ENCODE data around the gene PRTG.
A peak's percentile ranks its signal among the peaks of the same experiment; 100 is the strongest.

The PRTG gene

GRCh38 chr15:55627730-55628368, 115.1 kb downstream of the PRTG start:
- H3K36me3 ChIP-seq (ENCODE audit: control insufficient read depth, insufficient read depth, low read length) = no peaks in the 10 kb centered on the region

DNA sequence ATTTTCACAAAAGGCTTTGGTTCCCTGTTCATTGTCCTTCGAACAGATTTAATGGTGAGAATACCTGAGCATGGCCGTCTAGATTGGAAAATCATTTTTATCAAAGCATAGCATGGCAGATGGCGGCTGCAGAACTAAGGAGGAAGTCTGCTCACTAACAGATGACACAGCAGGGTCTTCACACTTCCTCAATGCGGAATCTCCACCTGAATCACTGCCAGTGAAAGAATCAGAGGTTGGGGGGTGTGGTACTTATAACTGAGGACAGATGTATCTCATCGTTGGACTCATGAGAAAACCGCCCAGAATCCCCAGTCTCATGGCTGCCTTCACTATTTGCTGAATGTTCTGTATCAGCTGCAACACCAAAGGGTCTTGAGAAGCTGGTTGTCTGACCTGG, 123.2 kb downstream of the PRTG start:
- H3K4me2 ChIP-seq (ENCODE audit: low read length) = no peak overlapping the region
- no peak overlapping the region for H2AK5ac ChIP-seq (ENCODE audit: low read length)
- peaks cover 4% of the 10 kb centered on the region for H3K4me1 ChIP-seq (ENCODE audit: control insufficient read depth, low read depth, low read length)
- H3K79me2 ChIP-seq (ENCODE audit: control insufficient read depth, insufficient read depth, low read length) = no peaks in the 10 kb centered on the region
- no peak overlapping the region for H2BK120ac ChIP-seq (ENCODE audit: low read depth, low read length)
- DNase-seq = peak; percentile 66
- H3K27me3 ChIP-seq (ENCODE audit: insufficient read depth, low read length, poor library complexity) = no peaks in the 10 kb centered on the region
- H3K9ac ChIP-seq (ENCODE audit: low read length) = no peak overlapping the region
- no peak overlapping the region for H3K23ac ChIP-seq (ENCODE audit: low read length)
- no peak overlapping the region for H3K27ac ChIP-seq (ENCODE audit: low read depth, low read length)
- no CpG with 5 or more reads among the region's 6 CpGs for WGBS (ENCODE audit: extremely low coverage, insufficient coverage, low lambda C conversion rate)
- no peaks in the 10 kb centered on the region for H3K79me1 ChIP-seq (ENCODE audit: low read length)
- H3K56ac ChIP-seq (ENCODE audit: low read length) = no peak overlapping the region
- no peak overlapping the region for H3K18ac ChIP-seq (ENCODE audit: low read length)
- no peak overlapping the region for H3K4me3 ChIP-seq (ENCODE audit: low read length)
- peak overlapping the region; percentile 12 for H2BK15ac ChIP-seq (replicated peaks; ENCODE audit: low read depth)
- H3K4ac ChIP-seq (ENCODE audit: low read depth, low read length) = no peak overlapping the region
- no peak overlapping the region for H4K5ac ChIP-seq (ENCODE audit: low read length)
- H4K8ac ChIP-seq (ENCODE audit: low read depth, low read length) = no peak overlapping the region
- H3K36me3 ChIP-seq (ENCODE audit: control insufficient read depth, insufficient read depth, low read length) = no peaks in the 10 kb centered on the region
- H2BK5ac ChIP-seq (ENCODE audit: low read length) = no peak overlapping the region

More at GRCh38 chr15:55627730-55628368, 115.1 kb downstream of the PRTG start:
- Histone ChIP-seq H3K56ac (ENCODE audit: low read length) (no peak overlapping the region), H3K4me1 (ENCODE audit: control insufficient read depth, low read depth, low read length) (no peaks in the 10 kb centered on the region), H3K4me2 (ENCODE audit: low read length) (no peak overlapping the region), H2BK5ac (ENCODE audit: low read length) (no peak overlapping the region), H2AK5ac (ENCODE audit: low read length) (no peak overlapping the region), H4K8ac (ENCODE audit: low read depth, low read length) (no peak overlapping the region), H3K18ac (ENCODE audit: low read length) (no peak overlapping the region), H4K5ac (ENCODE audit: low read length) (no peak overlapping the region), H3K79me2 (ENCODE audit: control insufficient read depth, insufficient read depth, low read length) (no peaks in the 10 kb centered on the region), H3K4me3 (ENCODE audit: low read length) (no peak overlapping the region), H2BK15ac (replicated peaks; ENCODE audit: low read depth) (no peak overlapping the region), H3K9ac (ENCODE audit: low read length) (no peak overlapping the region), H2BK120ac (ENCODE audit: low read depth, low read length) (no peak overlapping the region), H3K79me1 (ENCODE audit: low read length) (no peaks in the 10 kb centered on the region), H3K27ac (ENCODE audit: low read depth, low read length) (no peak overlapping the region), H3K23ac (ENCODE audit: low read length) (no peak overlapping the region), H3K27me3 (ENCODE audit: insufficient read depth, low read length, poor library complexity) (no peaks in the 10 kb centered on the region), H3K4ac (ENCODE audit: low read depth, low read length) (no peak overlapping the region)
- DNase-seq = peak; percentile 62
- no CpG with 5 or more reads among the region's 7 CpGs for WGBS (ENCODE audit: extremely low coverage, insufficient coverage, low lambda C conversion rate)

DNA sequence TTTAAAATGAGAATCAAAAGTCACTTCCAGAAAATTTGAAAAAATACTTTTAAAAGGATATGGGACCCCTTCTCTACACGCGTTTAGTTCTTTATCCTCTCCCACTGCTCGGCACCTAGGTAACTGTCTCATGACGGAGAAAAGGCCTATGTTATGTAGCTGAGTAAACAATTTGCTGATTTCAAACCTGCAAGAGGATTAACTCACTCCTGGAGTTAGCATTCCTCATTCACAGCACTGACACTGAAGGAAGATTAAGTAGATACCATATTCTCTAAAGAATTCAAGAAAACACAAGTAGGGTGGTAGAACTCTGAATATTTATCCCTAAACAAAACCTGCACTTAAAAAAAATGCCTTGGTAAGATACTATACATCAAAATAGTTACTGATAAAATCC, 124.6 kb downstream of the PRTG start:
- no CpG with 5 or more reads among the region's 4 CpGs for WGBS (ENCODE audit: extremely low coverage, insufficient coverage, low lambda C conversion rate)
- Histone ChIP-seq H4K8ac (ENCODE audit: low read depth, low read length) (no peak overlapping the region), H2BK120ac (ENCODE audit: low read depth, low read length) (no peak overlapping the region), H3K27ac (ENCODE audit: low read depth, low read length) (no peak overlapping the region), H3K4me1 (ENCODE audit: control insufficient read depth, low read depth, low read length) (peaks cover 5% of the 10 kb centered on the region), H2BK15ac (replicated peaks; ENCODE audit: low read depth) (no peak overlapping the region), H3K9ac (ENCODE audit: low read length) (no peak overlapping the region), H3K4me2 (ENCODE audit: low read length) (no peak overlapping the region), H3K4me3 (ENCODE audit: low read length) (no peak overlapping the region), H2BK5ac (ENCODE audit: low read length) (no peak overlapping the region), H3K36me3 (ENCODE audit: control insufficient read depth, insufficient read depth, low read length) (no peaks in the 10 kb centered on the region), H3K4ac (ENCODE audit: low read depth, low read length) (no peak overlapping the region), H3K23ac (ENCODE audit: low read length) (no peak overlapping the region), H3K56ac (ENCODE audit: low read length) (no peak overlapping the region), H3K27me3 (ENCODE audit: insufficient read depth, low read length, poor library complexity) (no peaks in the 10 kb centered on the region), H2AK5ac (ENCODE audit: low read length) (no peak overlapping the region), H4K5ac (ENCODE audit: low read length) (no peak overlapping the region), H3K18ac (ENCODE audit: low read length) (no peak overlapping the region), H3K79me2 (ENCODE audit: control insufficient read depth, insufficient read depth, low read length) (no peaks in the 10 kb centered on the region), H3K79me1 (ENCODE audit: low read length) (no peaks in the 10 kb centered on the region)
- peak; percentile 83 for DNase-seq

DNA sequence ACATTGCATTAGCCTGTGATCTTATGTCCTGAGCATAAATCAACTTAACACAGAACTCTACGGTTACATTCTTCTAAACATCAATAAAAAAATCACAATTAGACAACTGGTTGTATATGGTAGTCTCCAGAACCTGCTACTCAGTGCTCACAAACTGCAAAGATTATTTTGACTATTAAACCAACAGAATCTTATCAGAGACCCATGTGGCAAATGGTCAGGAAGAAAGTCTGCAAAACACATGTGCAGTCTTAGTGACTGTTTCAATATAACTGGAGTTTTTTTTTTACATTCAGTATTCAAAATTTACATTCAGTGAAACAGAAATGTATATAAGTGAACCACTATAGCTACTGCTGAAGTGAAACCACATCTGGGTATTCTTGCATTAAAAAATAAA, 127.5 kb downstream of the PRTG start:
- no peak for DNase-seq
- H4K8ac ChIP-seq (ENCODE audit: low read depth, low read length) = no peak overlapping the region
- no peak overlapping the region for H3K23ac ChIP-seq (ENCODE audit: low read length)
- H3K4me3 ChIP-seq (ENCODE audit: low read length) = no peak overlapping the region
- no peak overlapping the region for H4K5ac ChIP-seq (ENCODE audit: low read length)
- no peak overlapping the region for H3K4ac ChIP-seq (ENCODE audit: low read depth, low read length)
- no peaks in the 10 kb centered on the region for H3K79me2 ChIP-seq (ENCODE audit: control insufficient read depth, insufficient read depth, low read length)
- no peaks in the 10 kb centered on the region for H3K27me3 ChIP-seq (ENCODE audit: insufficient read depth, low read length, poor library complexity)
- H2BK5ac ChIP-seq (ENCODE audit: low read length) = no peak overlapping the region
- no peaks in the 10 kb centered on the region for H3K79me1 ChIP-seq (ENCODE audit: low read length)
- peaks cover 5% of the 10 kb centered on the region for H3K4me1 ChIP-seq (ENCODE audit: control insufficient read depth, low read depth, low read length)
- no peaks in the 10 kb centered on the region for H3K36me3 ChIP-seq (ENCODE audit: control insufficient read depth, insufficient read depth, low read length)
- no CpG with 5 or more reads among the region's 1 CpG for WGBS (ENCODE audit: extremely low coverage, insufficient coverage, low lambda C conversion rate)
- H2BK15ac ChIP-seq (replicated peaks; ENCODE audit: low read depth) = no peak overlapping the region
- no peak overlapping the region for H3K56ac ChIP-seq (ENCODE audit: low read length)
- H3K18ac ChIP-seq (ENCODE audit: low read length) = no peak overlapping the region
- no peak overlapping the region for H3K9ac ChIP-seq (ENCODE audit: low read length)
- H2AK5ac ChIP-seq (ENCODE audit: low read length) = no peak overlapping the region
- no peak overlapping the region for H3K4me2 ChIP-seq (ENCODE audit: low read length)
- H3K27ac ChIP-seq (ENCODE audit: low read depth, low read length) = no peak overlapping the region
- no peak overlapping the region for H2BK120ac ChIP-seq (ENCODE audit: low read depth, low read length)

GRCh38 chr15:55613727-55614126, 129.2 kb downstream of the PRTG start:
- Histone ChIP-seq H3K27me3 (ENCODE audit: insufficient read depth, low read length, poor library complexity) (no peaks in the 10 kb centered on the region), H3K79me2 (ENCODE audit: control insufficient read depth, insufficient read depth, low read length) (no peaks in the 10 kb centered on the region), H3K4me2 (ENCODE audit: low read length) (no peak overlapping the region), H3K23ac (ENCODE audit: low read length) (no peak overlapping the region), H4K5ac (ENCODE audit: low read length) (no peak overlapping the region), H3K36me3 (ENCODE audit: control insufficient read depth, insufficient read depth, low read length) (no peaks in the 10 kb centered on the region), H3K27ac (ENCODE audit: low read depth, low read length) (no peak overlapping the region), H3K4me1 (ENCODE audit: control insufficient read depth, low read depth, low read length) (peaks cover 2% of the 10 kb centered on the region), H3K4ac (ENCODE audit: low read depth, low read length) (no peak overlapping the region), H3K79me1 (ENCODE audit: low read length) (no peaks in the 10 kb centered on the region), H3K18ac (ENCODE audit: low read length) (no peak overlapping the region), H2BK5ac (ENCODE audit: low read length) (no peak overlapping the region), H2BK120ac (ENCODE audit: low read depth, low read length) (no peak overlapping the region), H2AK5ac (ENCODE audit: low read length) (no peak overlapping the region), H3K9ac (ENCODE audit: low read length) (no peak overlapping the region), H4K8ac (ENCODE audit: low read depth, low read length) (no peak overlapping the region), H3K4me3 (ENCODE audit: low read length) (no peak overlapping the region), H2BK15ac (replicated peaks; ENCODE audit: low read depth) (no peak overlapping the region), H3K56ac (ENCODE audit: low read length) (no peak overlapping the region)
- no peak for DNase-seq
- WGBS (ENCODE audit: extremely low coverage, insufficient coverage, low lambda C conversion rate) = no CpG with 5 or more reads among the region's 4 CpGs

- H3K79me1 ChIP-seq (ENCODE audit: low read length) = no peaks in the 10 kb centered on the region
- no peak overlapping the region for H3K4me2 ChIP-seq (ENCODE audit: low read length)
- H2BK120ac ChIP-seq (ENCODE audit: low read depth, low read length) = no peak overlapping the region
- no peak overlapping the region for H3K4ac ChIP-seq (ENCODE audit: low read depth, low read length)
- no peak overlapping the region for H2AK5ac ChIP-seq (ENCODE audit: low read length)
- H4K8ac ChIP-seq (ENCODE audit: low read depth, low read length) = no peak overlapping the region
- H4K5ac ChIP-seq (ENCODE audit: low read length) = no peak overlapping the region
- no peak overlapping the region for H3K9ac ChIP-seq (ENCODE audit: low read length)
- H2BK15ac ChIP-seq (replicated peaks; ENCODE audit: low read depth) = no peak overlapping the region
- no peak overlapping the region for H3K4me3 ChIP-seq (ENCODE audit: low read length)
- H2BK5ac ChIP-seq (ENCODE audit: low read length) = no peak overlapping the region
- no peak overlapping the region for H3K27ac ChIP-seq (ENCODE audit: low read depth, low read length)
- H3K4me1 ChIP-seq (ENCODE audit: control insufficient read depth, low read depth, low read length) = no peaks in the 10 kb centered on the region
- no peak overlapping the region for H3K23ac ChIP-seq (ENCODE audit: low read length)
- no CpG with 5 or more reads among the region's 5 CpGs for WGBS (ENCODE audit: extremely low coverage, insufficient coverage, low lambda C conversion rate)
- no peaks in the 10 kb centered on the region for H3K36me3 ChIP-seq (ENCODE audit: control insufficient read depth, insufficient read depth, low read length)
- H3K18ac ChIP-seq (ENCODE audit: low read length) = no peak overlapping the region
- no peak for DNase-seq
- H3K56ac ChIP-seq (ENCODE audit: low read length) = no peak overlapping the region
- H3K79me2 ChIP-seq (ENCODE audit: control insufficient read depth, insufficient read depth, low read length) = no peaks in the 10 kb centered on the region
- H3K27me3 ChIP-seq (ENCODE audit: insufficient read depth, low read length, poor library complexity) = no peaks in the 10 kb centered on the region
These were observed 136.7 kb downstream of the PRTG start for GRCh38 chr15:55606214-55606613.
